GM19463 (cell line): ENCODE data around the gene SEL1L2.

ENCODE experiments used
- ATAC-seq: cut with Tn5 transposase; IDR thresholded peaks from one replicate; pipeline ENCODE4 v1.9.1; 2021; ENCODE audit warnings: mild to moderate bottlenecking, moderate library complexity; ENCODE audit not compliant: unreplicated experiment

SEL1L2 gene

GRCh38 chr20:13930281-13930680, 60.1 kb downstream of the SEL1L2 start:
- ATAC-seq: peak; percentile 83

GRCh38 chr20:13929836-13930235, 60.6 kb downstream of the SEL1L2 start:
- no peak for ATAC-seq

- no peak for ATAC-seq
These were observed 61.5 kb downstream of the SEL1L2 start for GRCh38 chr20:13928901-13929300.

GRCh38 chr20:13927171-13927570, 63.2 kb downstream of the SEL1L2 start:
- no peak for ATAC-seq

GRCh38 chr20:13922241-13922640, 68.2 kb downstream of the SEL1L2 start:
- no peak for ATAC-seq

- ATAC-seq: no peak
These were observed 75.1 kb downstream of the SEL1L2 start for GRCh38 chr20:13915284-13915683.

- ATAC-seq: no peak
These were observed 76.8 kb downstream of the SEL1L2 start for GRCh38 chr20:13913572-13913971.

GRCh38 chr20:13913131-13913530, 77.3 kb downstream of the SEL1L2 start:
- no peak for ATAC-seq

GRCh38 chr20:13910492-13910891, 79.9 kb downstream of the SEL1L2 start:
- no peak for ATAC-seq

- no peak for ATAC-seq
These were observed 81.3 kb downstream of the SEL1L2 start for GRCh38 chr20:13909067-13909466.

GRCh38 chr20:13904766-13905165, 85.6 kb downstream of the SEL1L2 start:
- ATAC-seq: no peak

- ATAC-seq: no peak
These were observed 89.9 kb downstream of the SEL1L2 start for GRCh38 chr20:13900496-13900895.

- ATAC-seq: no peak
These were observed 92.3 kb downstream of the SEL1L2 start for GRCh38 chr20:13898012-13898612.

GRCh38 chr20:13891575-13891974, 98.8 kb downstream of the SEL1L2 start:
- no peak for ATAC-seq

GRCh38 chr20:13884803-13885202, 105.6 kb downstream of the SEL1L2 start:
- ATAC-seq: no peak

- no peak for ATAC-seq
These were observed 107.0 kb downstream of the SEL1L2 start for GRCh38 chr20:13883425-13883824.

GRCh38 chr20:13878566-13878965, 111.8 kb downstream of the SEL1L2 start:
- no peak for ATAC-seq

GRCh38 chr20:13877793-13878192, 112.6 kb downstream of the SEL1L2 start:
- ATAC-seq: no peak

GRCh38 chr20:13875265-13875811, 115.1 kb downstream of the SEL1L2 start:
- ATAC-seq: no peak

GRCh38 chr20:13874394-13875157, 115.8 kb downstream of the SEL1L2 start:
- no peak for ATAC-seq

GRCh38 chr20:13873831-13874230, 116.6 kb downstream of the SEL1L2 start:
- no peak for ATAC-seq

- no peak for ATAC-seq
These were observed 120.2 kb downstream of the SEL1L2 start for GRCh38 chr20:13870170-13870748.
